ENCODE data around the gene LTBP2. TPM values are rescaled to one million over a fixed set of nuclear protein-coding genes. Genes with fewer than 3 reads are reported as not detected.

The LTBP2 gene
- polyA plus RNA-seq, 2 of the 4 experiments (the other 2 are of a cell fraction), result 4.9 to 14.4 TPM

GRCh38 chr14:74504874-74505720 is 106.9 kb downstream of the LTBP2 start:
- Histone ChIP-seq H3K4me2 (no peak overlapping the region), H3K27ac (no peak overlapping the region), H3K4me1 (peaks cover 12% of the 10 kb centered on the region; the same call in 2 of the 3 replicates), H3K4me3 (no peak overlapping the region), H3K9me3 (no peaks in the 10 kb centered on the region)
- no peak for DNase-seq (ENCODE audit: low read depth in 1 of 2, low spot score in 1 of 2)
- no peak for TF ChIP-seq ZNF302 (CRISPR knock-in tag; IDR thresholded peaks at IDR 0.05)
- TF ChIP-seq KDM1A (IDR thresholded peaks at IDR 0.05; ENCODE audit: low read depth), result no peak
- TF ChIP-seq BHLHE40 (IDR thresholded peaks at IDR 0.05; ENCODE audit: low read depth, low read length), result no peak
- TF ChIP-seq PHF8 (IDR thresholded peaks at IDR 0.05; ENCODE audit: borderline replicate concordance, low read depth), result no peak
- no peak for TF ChIP-seq MAX (IDR thresholded peaks at IDR 0.05)
- no peak for FAIRE-seq
- 89% methylated on average over 19 of the region's 20 CpGs for WGBS (ENCODE audit: missing lambda C conversion rate)
- CTCF ChIA-PET, result interaction anchor here (0.6 to 1.7 kb wide), 5 partner anchors 32 to 330 kb away, joined by 3 to 6 read pairs (median 4); partner anchors contain the start of gene LTBP2
- POLR2A ChIA-PET, result no interaction called here
- no peak for ATAC-seq

GRCh38 chr14:74504412-74504811 is 107.6 kb downstream of the LTBP2 start:
- WGBS (ENCODE audit: missing lambda C conversion rate), result 70% methylated on average over 4 of the region's 4 CpGs
- DNase-seq (ENCODE audit: low read depth in 1 of 2, low spot score in 1 of 2), result no peak
- no peak for TF ChIP-seq HMGXB4 (CRISPR knock-in tag; IDR thresholded peaks at IDR 0.05; ENCODE audit: borderline replicate concordance)
- no peak for TF ChIP-seq ELK1 (IDR thresholded peaks at IDR 0.05; ENCODE audit: low read depth, low read length)
- no peak for TF ChIP-seq CHD4 (IDR thresholded peaks at IDR 0.05; ENCODE audit: borderline replicate concordance)
- no peak for TF ChIP-seq PHF8 (IDR thresholded peaks at IDR 0.05; ENCODE audit: borderline replicate concordance, low read depth)
- TF ChIP-seq RFX5 (IDR thresholded peaks at IDR 0.05), result no peak
- no peak for TF ChIP-seq TP53 (CRISPR knock-in tag; IDR thresholded peaks at IDR 0.05)
- no peak for TF ChIP-seq HOXB5 (CRISPR knock-in tag; IDR thresholded peaks at IDR 0.05)
- FAIRE-seq, result no peak
- Histone ChIP-seq H3K9me3 (no peaks in the 10 kb centered on the region), H3K4me3 (no peak overlapping the region), H3K4me2 (no peak overlapping the region), H3K4me1 (peaks cover 12% of the 10 kb centered on the region; the same call in 2 of the 3 replicates), H3K27ac (no peak overlapping the region)
- ATAC-seq, result no peak
- CTCF ChIA-PET, result interaction anchor here (0.6 to 6.8 kb wide), 5 partner anchors 11 to 329 kb away, joined by 3 to 62 read pairs (median 6); no protein-coding TSS in a partner anchor
- POLR2A ChIA-PET, result no interaction called here

- CTCF ChIA-PET, result interaction anchor here (1.7 to 6.8 kb wide), 4 partner anchors 11 to 65 kb away, joined by 4 to 62 read pairs (median 17); no protein-coding TSS in a partner anchor
- no peak for FAIRE-seq
- WGBS (ENCODE audit: missing lambda C conversion rate), result 97% methylated on average over 12 of the region's 12 CpGs
- TF ChIP-seq EHF (CRISPR knock-in tag; IDR thresholded peaks at IDR 0.05) (no peak), BCL3 (IDR thresholded peaks at IDR 0.05) (no peak), ZNF302 (CRISPR knock-in tag; IDR thresholded peaks at IDR 0.05) (no peak), E2F6 (IDR thresholded peaks at IDR 0.05; ENCODE audit: borderline replicate concordance, low read depth) (no peak), ESRRA (IDR thresholded peaks at IDR 0.05; ENCODE audit: borderline replicate concordance, low read length) (no peak), NPAS2 (CRISPR knock-in tag; IDR thresholded peaks at IDR 0.05; ENCODE audit: borderline replicate concordance) (no peak), GATA3 (IDR thresholded peaks at IDR 0.05; ENCODE audit: borderline replicate concordance) (no peak), KDM5A (IDR thresholded peaks at IDR 0.05) (no peak), POLR2A (IDR thresholded peaks at IDR 0.05; ENCODE audit: low read length) (no peak), EHMT2 (IDR thresholded peaks at IDR 0.05; ENCODE audit: low read depth) (no peak), REST (IDR thresholded peaks at IDR 0.05) (no peak), ZFP36 (IDR thresholded peaks at IDR 0.05; ENCODE audit: borderline replicate concordance, partially characterized antibody) (no peak), RAD21 (conservative IDR thresholded peaks at IDR 0.05 in 1 of 2, IDR thresholded peaks at IDR 0.05 in 1 of 2) (no peak)
These were observed 108.1 kb downstream of the LTBP2 start for GRCh38 chr14:74503938-74504335.

More at GRCh38 chr14:74503938-74504335, 108.1 kb downstream of the LTBP2 start:
- no peak overlapping the region for H3K4me3 ChIP-seq
- no peak for DNase-seq (ENCODE audit: low read depth in 1 of 2, low spot score in 1 of 2)
- H3K4me2 ChIP-seq, result no peak overlapping the region
- H3K27ac ChIP-seq, result no peak overlapping the region
- POLR2A ChIA-PET, result no interaction called here
- no peaks in the 10 kb centered on the region for H3K9me3 ChIP-seq
- ATAC-seq, result no peak
- peaks cover 12% of the 10 kb centered on the region; the same call in 2 of the 3 replicates for H3K4me1 ChIP-seq
